HepG2 (cell line): ENCODE results near the gene INF2. TPM values are rescaled to one million over a fixed set of nuclear protein-coding genes. Genes with fewer than 3 reads are reported as not detected.

Source experiments
- ATAC-seq: fragments of 200-7000 bp; cut with Tn5 transposase; 3 replicates; pipeline ENCODE4 v1.9.1; 2020; ENCODE audit warnings: mild to moderate bottlenecking, moderate library complexity
- BruUV-seq: library from RNA; stranded (reverse); fragments of 400-500 nt; replicated peaks from 2 replicates; lab custom pipeline; 2021; lab: Mats Ljungman, UMichigan
- CTCF ChIA-PET: fragments of 300-600 bp; formaldehyde crosslinking; extraction: SDS; loops from one replicate; lab custom pipeline; 2021; ENCODE audit warnings: low total read pairs, inconsistent platforms, low intra/inter-chr PET ratio; lab: Yijun Ruan, JAX
- POLR2A ChIA-PET: fragments of 350-600 bp; sonication (Branson Sonifier 250); formaldehyde crosslinking; loops from one replicate; lab custom pipeline; 2020; ENCODE audit warnings: antibody characterized with exemption, inconsistent platforms; lab: Yijun Ruan, JAX
- DNase-seq: peaks from one replicate; pipeline ENCODE4 v3.0.0-alpha.2; 2015; ENCODE audit warnings: low spot score
- FAIRE-seq: peaks from 3 replicates; lab custom pipeline; 2011; peaks lifted over from hg19 to GRCh38; lab: Jason Lieb, UNC
- H2AFZ ChIP-seq: one replicate; pipeline ENCODE4 v1.6.1; 2011; ENCODE audit warnings: low read length, inconsistent platforms
- H3K27ac ChIP-seq: fragments of 300-600 bp; 3 replicates; pipeline ENCODE4 v1.8.0; 2011; ENCODE audit warnings: mixed run types, mild to moderate bottlenecking, mixed read lengths, low read length, inconsistent platforms; ENCODE audit not compliant: insufficient read depth; ENCODE audit errors: extremely low read length
- H3K27me3 ChIP-seq, 2 experiments: fragments of 200-600 bp in 1 of 2; 2 replicates in 1 of 2; 3 replicates in 1 of 2; pipeline versions ENCODE4 v1.6.0 to v1.8.0; 2011; ENCODE audit warnings: low read length in 2 of 2, mild to moderate bottlenecking in 2 of 2, moderate library complexity in 2 of 2, inconsistent platforms in 1 of 2; ENCODE audit not compliant: insufficient read depth in 2 of 2, control insufficient read depth in 1 of 2
- H3K36me3 ChIP-seq, 2 experiments: fragments of 200-600 bp in 1 of 2; replicated peaks in 1 of 2; 2 replicates in 1 of 2; 3 replicates in 1 of 2; pipeline versions ENCODE4 v1.5.1 to v1.8.0; 2011; ENCODE audit warnings: low read length in 2 of 2, inconsistent platforms in 1 of 2; ENCODE audit not compliant: insufficient read depth in 2 of 2, control insufficient read depth in 1 of 2
- H3K4me1 ChIP-seq: 2 replicates; pipeline ENCODE4 v1.5.1; 2012; ENCODE audit warnings: low read length, inconsistent platforms; ENCODE audit not compliant: insufficient read depth
- H3K4me2 ChIP-seq: 2 replicates; pipeline ENCODE4 v1.6.0; 2011; ENCODE audit warnings: low read depth, low read length, inconsistent platforms
- H3K4me3 ChIP-seq, 3 experiments: fragments of 200-600 bp in 1 of 3; sonication (generic), shearing (Covaris generic) in 1 of 3; replicated peaks in 1 of 3; 2 replicates each; pipeline ENCODE4 v1.5.1; 2011 to 2016; ENCODE audit warnings: low read length in 3 of 3, inconsistent platforms in 2 of 3, low read depth in 2 of 3, mild to moderate bottlenecking in 2 of 3, control low read depth in 1 of 3, mixed read lengths in 1 of 3; ENCODE audit not compliant: insufficient read depth in 1 of 3
- H3K79me2 ChIP-seq: one replicate; pipeline ENCODE4 v1.6.1; 2011; ENCODE audit warnings: low read length, inconsistent platforms; ENCODE audit not compliant: insufficient read depth
- H3K9ac ChIP-seq: 2 replicates; pipeline ENCODE4 v1.6.0; 2011; ENCODE audit warnings: mild to moderate bottlenecking, low read depth, low read length, inconsistent platforms; ENCODE audit not compliant: insufficient read depth
- H3K9me3 ChIP-seq: 2 replicates; pipeline ENCODE4 v1.5.1; 2012; ENCODE audit warnings: mild to moderate bottlenecking, low read length
- H4K20me1 ChIP-seq: 2 replicates; pipeline ENCODE4 v1.6.0; 2011; ENCODE audit warnings: inconsistent platforms, mild to moderate bottlenecking, low read length, moderate library complexity; ENCODE audit not compliant: insufficient read depth
- CENPT ChIP-seq: sonication (generic); formaldehyde crosslinking; IDR thresholded peaks from 2 replicates; pipeline ENCODE4 v1.8.0; 2022; ENCODE audit warnings: low read depth, mild to moderate bottlenecking, moderate library complexity, missing genetic modification reagents
- CHD2 ChIP-seq: IDR thresholded peaks from 2 replicates; pipeline ENCODE4 v1.6.1; 2011; ENCODE audit warnings: low read depth, low read length, improper control_type of control experiment
- ZFX ChIP-seq: sonication (generic); formaldehyde crosslinking; IDR thresholded peaks from 2 replicates; pipeline ENCODE4 v1.4.0; 2020; ENCODE audit warnings: mild to moderate bottlenecking, low read depth, missing genetic modification reagents, moderate library complexity
- ZNF552 ChIP-seq: sonication (generic); formaldehyde crosslinking; IDR thresholded peaks from 2 replicates; pipeline ENCODE4 v1.9.0; 2022; ENCODE audit warnings: missing genetic modification reagents, mild to moderate bottlenecking, borderline replicate concordance
- WGBS: methylation state at CpG from one replicate; pipeline ENCODE4 v1.1.6; 2017; ENCODE audit warnings: low lambda C conversion rate; 5-methylcytosine and 5-hydroxymethylcytosine counted together
- in situ Hi-C: cut with HindIII; loops from 2 replicates; pipeline ENCODE4 v1.10.0; 2017; ENCODE audit warnings: low pct_unique_long_range_greater_than_20kb; ENCODE audit not compliant: extremely low pct_ligation_motif_present
- intact Hi-C: fragments of 100-400 bp; cut with micrococcal nuclease; formaldehyde crosslinking; loops from one replicate; pipeline ENCODE4 v1.10.0; 2022; ENCODE audit not compliant: unreplicated experiment
- polyA plus RNA-seq, 8 experiments: library from polyadenylated mRNA; depleted of rRNA in 3 of 8; stranded (reverse) in 7 of 8; unstranded in 1 of 8; fragments of >200 nt; fragmentation: Illumina TruSeq in 4 of 8; extraction: Trizol in 4 of 8; gene quantifications; 2 replicates each; pipeline versions ENCODE4 v1.2.1 to v1.2.3, GENCODE V29; 2011 to 2016; ENCODE audit warnings: low read depth in 4 of 8, missing spikeins in 1 of 8, mixed read lengths in 1 of 8; ENCODE audit not compliant: insufficient read depth in 1 of 8
- total RNA-seq, 5 experiments: library from RNA; depleted of rRNA; stranded (reverse); fragments of >200 nt; fragmentation: Illumina TruSeq; extraction: Trizol; gene quantifications; 2 replicates each; pipeline ENCODE4 v1.2.3, GENCODE V29; 2016; ENCODE audit warnings: low read depth in 1 of 5
- TF ChIP-seq, protein P1 (sequence below): sonication (generic); formaldehyde crosslinking; IDR thresholded peaks from 2 replicates; pipeline ENCODE4 v1.4.0; 2020; ENCODE audit warnings: mild to moderate bottlenecking, missing genetic modification reagents
- TF ChIP-seq, protein P2 (sequence below): sonication (generic); formaldehyde crosslinking; IDR thresholded peaks from 2 replicates; pipeline ENCODE4 v1.5.1; 2020; ENCODE audit warnings: mild to moderate bottlenecking, missing genetic modification reagents, moderate library complexity

The INF2 gene
- total and polyA plus RNA-seq, 2 of the 13 experiments (the other 11 are each of a cell fraction or from before 2014, with no cell fraction given): 16.4 to 26.4 TPM

DNA sequence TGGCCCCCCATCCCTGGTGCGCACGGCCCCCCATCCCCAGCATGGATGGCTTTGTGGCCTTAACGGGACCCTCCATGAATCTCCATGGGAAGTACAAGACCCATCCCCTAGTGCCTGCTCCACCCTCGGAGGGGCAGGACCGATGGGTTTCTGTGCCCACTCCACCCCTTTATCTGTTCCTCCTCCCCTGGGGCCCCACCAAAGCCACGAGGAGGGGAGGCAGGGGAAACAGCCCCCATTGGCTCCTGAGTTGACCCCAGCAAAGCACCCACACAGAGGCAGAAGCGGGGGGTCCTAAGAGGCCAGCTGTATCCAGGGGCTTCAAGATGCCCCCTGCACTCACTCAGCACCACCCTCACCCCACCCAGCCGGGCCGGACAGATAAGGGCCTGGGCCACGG, 48.7 kb upstream of the INF2 start (continued):
- TF ChIP-seq ZNF552 (CRISPR knock-in tag): no peak
- TF ChIP-seq, protein P1, sequence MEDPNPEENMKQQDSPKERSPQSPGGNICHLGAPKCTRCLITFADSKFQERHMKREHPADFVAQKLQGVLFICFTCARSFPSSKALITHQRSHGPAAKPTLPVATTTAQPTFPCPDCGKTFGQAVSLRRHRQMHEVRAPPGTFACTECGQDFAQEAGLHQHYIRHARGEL (CRISPR knock-in tag): no peak
- TF ChIP-seq CHD2: no peak
- no peak for TF ChIP-seq ZFX (CRISPR knock-in tag)
- TF ChIP-seq, all 625 proteins: peak for 0

DNA sequence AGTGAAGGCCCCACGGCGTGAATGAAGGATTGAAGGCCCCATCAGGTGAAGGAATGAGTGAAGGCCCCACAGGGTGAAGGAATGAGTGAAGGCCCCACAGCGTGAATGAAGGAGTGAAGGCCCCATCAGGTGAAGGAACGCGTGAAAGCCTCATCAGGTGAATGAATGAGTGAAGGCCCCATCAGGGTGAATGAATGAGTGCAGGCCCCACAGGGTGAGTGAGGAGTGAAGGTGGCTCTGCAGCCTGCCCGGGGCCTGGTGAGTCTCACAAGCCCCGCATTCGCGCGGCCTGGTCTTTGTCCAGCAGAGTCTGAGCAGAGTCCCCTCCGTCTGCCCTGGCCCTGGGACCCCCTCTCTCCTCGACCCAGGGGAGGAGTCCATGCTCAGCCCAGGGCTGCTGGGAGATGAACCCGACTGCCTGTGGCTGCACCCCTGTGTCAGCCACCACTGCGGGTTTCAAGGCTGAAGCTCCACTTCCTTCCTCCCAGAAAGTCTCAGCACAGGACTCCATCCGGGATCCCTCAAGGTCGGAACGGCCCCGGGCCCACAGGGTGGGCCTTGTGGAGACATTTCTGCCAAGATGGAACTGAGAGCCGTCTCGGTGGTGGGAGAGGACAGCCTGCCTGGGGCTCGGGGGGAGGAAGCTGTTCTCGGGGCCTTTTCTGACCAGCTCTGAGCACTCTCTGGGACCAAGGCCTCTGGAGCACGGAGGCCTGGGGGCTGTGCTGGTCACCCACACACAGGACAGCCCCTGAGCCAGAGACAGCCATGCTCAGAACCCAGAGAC, 47.5 kb upstream of the INF2 start:
- WGBS: 42% methylated on average over 6 of the region's 23 CpGs
- peak; percentile 6; the same call in 1 of the 3 replicates for ATAC-seq
- ChIA-PET POLR2A (no interaction called here), CTCF (no interaction called here)
- TF ChIP-seq CENPT (CRISPR knock-in tag): no peak
- TF ChIP-seq, protein P2, sequence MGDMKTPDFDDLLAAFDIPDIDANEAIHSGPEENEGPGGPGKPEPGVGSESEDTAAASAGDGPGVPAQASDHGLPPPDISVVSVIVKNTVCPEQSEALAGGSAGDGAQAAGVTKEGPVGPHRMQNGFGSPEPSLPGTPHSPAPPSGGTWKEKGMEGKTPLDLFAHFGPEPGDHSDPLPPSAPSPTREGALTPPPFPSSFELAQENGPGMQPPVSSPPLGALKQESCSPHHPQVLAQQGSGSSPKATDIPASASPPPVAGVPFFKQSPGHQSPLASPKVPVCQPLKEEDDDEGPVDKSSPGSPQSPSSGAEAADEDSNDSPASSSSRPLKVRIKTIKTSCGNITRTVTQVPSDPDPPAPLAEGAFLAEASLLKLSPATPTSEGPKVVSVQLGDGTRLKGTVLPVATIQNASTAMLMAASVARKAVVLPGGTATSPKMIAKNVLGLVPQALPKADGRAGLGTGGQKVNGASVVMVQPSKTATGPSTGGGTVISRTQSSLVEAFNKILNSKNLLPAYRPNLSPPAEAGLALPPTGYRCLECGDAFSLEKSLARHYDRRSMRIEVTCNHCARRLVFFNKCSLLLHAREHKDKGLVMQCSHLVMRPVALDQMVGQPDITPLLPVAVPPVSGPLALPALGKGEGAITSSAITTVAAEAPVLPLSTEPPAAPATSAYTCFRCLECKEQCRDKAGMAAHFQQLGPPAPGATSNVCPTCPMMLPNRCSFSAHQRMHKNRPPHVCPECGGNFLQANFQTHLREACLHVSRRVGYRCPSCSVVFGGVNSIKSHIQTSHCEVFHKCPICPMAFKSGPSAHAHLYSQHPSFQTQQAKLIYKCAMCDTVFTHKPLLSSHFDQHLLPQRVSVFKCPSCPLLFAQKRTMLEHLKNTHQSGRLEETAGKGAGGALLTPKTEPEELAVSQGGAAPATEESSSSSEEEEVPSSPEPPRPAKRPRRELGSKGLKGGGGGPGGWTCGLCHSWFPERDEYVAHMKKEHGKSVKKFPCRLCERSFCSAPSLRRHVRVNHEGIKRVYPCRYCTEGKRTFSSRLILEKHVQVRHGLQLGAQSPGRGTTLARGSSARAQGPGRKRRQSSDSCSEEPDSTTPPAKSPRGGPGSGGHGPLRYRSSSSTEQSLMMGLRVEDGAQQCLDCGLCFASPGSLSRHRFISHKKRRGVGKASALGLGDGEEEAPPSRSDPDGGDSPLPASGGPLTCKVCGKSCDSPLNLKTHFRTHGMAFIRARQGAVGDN: peak; percentile 27; the same call in 1 of the 2 replicates
- intact Hi-C loops (no loop called here), in situ Hi-C loops (loop anchor here (5.0 kb wide), 1 partner anchor 505 kb away; the partner anchor contains the start of gene KIF26A)
- no peak overlapping the region for H2AFZ ChIP-seq
- H3K9me3 ChIP-seq: no peaks in the 10 kb centered on the region
- FAIRE-seq: no peak
- H3K4me2 ChIP-seq: peak overlapping the region; percentile 12; the same call in 1 of the 2 replicates
- H3K9ac ChIP-seq: no peak overlapping the region
- H3K36me3 ChIP-seq: no peaks in the 10 kb centered on the region
- peaks cover 13 to 73% of the 10 kb centered on the region in 2 experiments for H3K27me3 ChIP-seq
- no TSS peak for BruUV-seq
- H3K79me2 ChIP-seq: no peaks in the 10 kb centered on the region
- H3K4me1 ChIP-seq: peaks cover 35% of the 10 kb centered on the region
- no peak overlapping the region for H3K27ac ChIP-seq
- no peak for DNase-seq
- no peak overlapping the region for H3K4me3 ChIP-seq
- no peaks in the 10 kb centered on the region for H4K20me1 ChIP-seq
